ENCODE data around the gene RERE.

RERE gene

GRCh38 chr1:8627728-8628127 is 189.7 kb downstream of the RERE start:
- H3K27ac ChIP-seq (ENCODE audit: extremely low read depth, low read depth, low read length), result no peak overlapping the region
- TF ChIP-seq, protein P1, sequence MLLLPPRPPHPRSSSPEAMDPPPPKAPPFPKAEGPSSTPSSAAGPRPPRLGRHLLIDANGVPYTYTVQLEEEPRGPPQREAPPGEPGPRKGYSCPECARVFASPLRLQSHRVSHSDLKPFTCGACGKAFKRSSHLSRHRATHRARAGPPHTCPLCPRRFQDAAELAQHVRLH (tag by site-specific recombination; IDR thresholded peaks at IDR 0.05), result no peak
- TF ChIP-seq, protein P2, sequence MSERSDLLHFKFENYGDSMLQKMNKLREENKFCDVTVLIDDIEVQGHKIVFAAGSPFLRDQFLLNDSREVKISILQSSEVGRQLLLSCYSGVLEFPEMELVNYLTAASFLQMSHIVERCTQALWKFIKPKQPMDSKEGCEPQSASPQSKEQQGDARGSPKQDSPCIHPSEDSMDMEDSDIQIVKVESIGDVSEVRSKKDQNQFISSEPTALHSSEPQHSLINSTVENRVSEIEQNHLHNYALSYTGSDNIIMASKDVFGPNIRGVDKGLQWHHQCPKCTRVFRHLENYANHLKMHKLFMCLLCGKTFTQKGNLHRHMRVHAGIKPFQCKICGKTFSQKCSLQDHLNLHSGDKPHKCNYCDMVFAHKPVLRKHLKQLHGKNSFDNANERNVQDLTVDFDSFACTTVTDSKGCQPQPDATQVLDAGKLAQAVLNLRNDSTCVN (tag by site-specific recombination; optimal IDR thresholded peaks at IDR 0.05), result no peak
- TF ChIP-seq ZNF157 (tag by site-specific recombination; IDR thresholded peaks at IDR 0.05) (no peak), KLF16 (tag by site-specific recombination; IDR thresholded peaks at IDR 0.05) (no peak), SP2 (tag by site-specific recombination; IDR thresholded peaks at IDR 0.05) (no peak), ZNF138 (tag by site-specific recombination; IDR thresholded peaks at IDR 0.05; ENCODE audit: borderline replicate concordance) (no peak), ZNF660 (tag by site-specific recombination; IDR thresholded peaks at IDR 0.05) (no peak), ZBTB7A (tag by site-specific recombination; IDR thresholded peaks at IDR 0.05; ENCODE audit: low read depth) (no peak), TRIM28 (IDR thresholded peaks at IDR 0.05; ENCODE audit: borderline replicate concordance, low read length) (no peak), ZNF560 (tag by site-specific recombination; IDR thresholded peaks at IDR 0.05; ENCODE audit: borderline replicate concordance) (no peak), GLI4 (tag by site-specific recombination; IDR thresholded peaks at IDR 0.05) (no peak), ZNF133 (tag by site-specific recombination; IDR thresholded peaks at IDR 0.05) (no peak)
- TF ChIP-seq, protein P3, sequence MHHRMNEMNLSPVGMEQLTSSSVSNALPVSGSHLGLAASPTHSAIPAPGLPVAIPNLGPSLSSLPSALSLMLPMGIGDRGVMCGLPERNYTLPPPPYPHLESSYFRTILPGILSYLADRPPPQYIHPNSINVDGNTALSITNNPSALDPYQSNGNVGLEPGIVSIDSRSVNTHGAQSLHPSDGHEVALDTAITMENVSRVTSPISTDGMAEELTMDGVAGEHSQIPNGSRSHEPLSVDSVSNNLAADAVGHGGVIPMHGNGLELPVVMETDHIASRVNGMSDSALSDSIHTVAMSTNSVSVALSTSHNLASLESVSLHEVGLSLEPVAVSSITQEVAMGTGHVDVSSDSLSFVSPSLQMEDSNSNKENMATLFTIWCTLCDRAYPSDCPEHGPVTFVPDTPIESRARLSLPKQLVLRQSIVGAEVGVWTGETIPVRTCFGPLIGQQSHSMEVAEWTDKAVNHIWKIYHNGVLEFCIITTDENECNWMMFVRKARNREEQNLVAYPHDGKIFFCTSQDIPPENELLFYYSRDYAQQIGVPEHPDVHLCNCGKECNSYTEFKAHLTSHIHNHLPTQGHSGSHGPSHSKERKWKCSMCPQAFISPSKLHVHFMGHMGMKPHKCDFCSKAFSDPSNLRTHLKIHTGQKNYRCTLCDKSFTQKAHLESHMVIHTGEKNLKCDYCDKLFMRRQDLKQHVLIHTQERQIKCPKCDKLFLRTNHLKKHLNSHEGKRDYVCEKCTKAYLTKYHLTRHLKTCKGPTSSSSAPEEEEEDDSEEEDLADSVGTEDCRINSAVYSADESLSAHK (tag by site-specific recombination; IDR thresholded peaks at IDR 0.05), result no peak
- TF ChIP-seq, protein P4, sequence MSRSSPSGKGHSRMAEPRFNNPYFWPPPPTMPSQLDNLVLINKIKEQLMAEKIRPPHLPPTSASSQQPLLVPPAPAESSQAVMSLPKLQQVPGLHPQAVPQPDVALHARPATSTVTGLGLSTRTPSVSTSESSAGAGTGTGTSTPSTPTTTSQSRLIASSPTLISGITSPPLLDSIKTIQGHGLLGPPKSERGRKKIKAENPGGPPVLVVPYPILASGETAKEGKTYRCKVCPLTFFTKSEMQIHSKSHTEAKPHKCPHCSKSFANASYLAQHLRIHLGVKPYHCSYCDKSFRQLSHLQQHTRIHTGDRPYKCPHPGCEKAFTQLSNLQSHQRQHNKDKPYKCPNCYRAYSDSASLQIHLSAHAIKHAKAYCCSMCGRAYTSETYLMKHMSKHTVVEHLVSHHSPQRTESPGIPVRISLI (tag by site-specific recombination; IDR thresholded peaks at IDR 0.05), result no peak
- TF ChIP-seq, protein P5, sequence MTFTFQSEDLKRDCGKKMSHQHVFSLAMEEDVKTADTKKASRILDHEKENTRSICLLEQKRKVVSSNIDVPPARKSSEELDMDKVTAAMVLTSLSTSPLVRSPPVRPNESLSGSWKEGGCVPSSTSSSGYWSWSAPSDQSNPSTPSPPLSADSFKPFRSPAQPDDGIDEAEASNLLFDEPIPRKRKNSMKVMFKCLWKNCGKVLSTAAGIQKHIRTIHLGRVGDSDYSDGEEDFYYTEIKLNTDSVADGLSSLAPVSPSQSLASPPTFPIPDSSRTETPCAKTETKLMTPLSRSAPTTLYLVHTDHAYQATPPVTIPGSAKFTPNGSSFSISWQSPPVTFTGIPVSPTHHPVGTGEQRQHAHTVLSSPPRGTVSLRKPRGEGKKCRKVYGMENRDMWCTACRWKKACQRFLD (tag by site-specific recombination; IDR thresholded peaks at IDR 0.05), result no peak
- POLR2A ChIA-PET, result interaction anchor here (0.7 kb wide), 1 partner anchor 595 kb away, joined by 5 read pairs; no protein-coding TSS in a partner anchor

DNA sequence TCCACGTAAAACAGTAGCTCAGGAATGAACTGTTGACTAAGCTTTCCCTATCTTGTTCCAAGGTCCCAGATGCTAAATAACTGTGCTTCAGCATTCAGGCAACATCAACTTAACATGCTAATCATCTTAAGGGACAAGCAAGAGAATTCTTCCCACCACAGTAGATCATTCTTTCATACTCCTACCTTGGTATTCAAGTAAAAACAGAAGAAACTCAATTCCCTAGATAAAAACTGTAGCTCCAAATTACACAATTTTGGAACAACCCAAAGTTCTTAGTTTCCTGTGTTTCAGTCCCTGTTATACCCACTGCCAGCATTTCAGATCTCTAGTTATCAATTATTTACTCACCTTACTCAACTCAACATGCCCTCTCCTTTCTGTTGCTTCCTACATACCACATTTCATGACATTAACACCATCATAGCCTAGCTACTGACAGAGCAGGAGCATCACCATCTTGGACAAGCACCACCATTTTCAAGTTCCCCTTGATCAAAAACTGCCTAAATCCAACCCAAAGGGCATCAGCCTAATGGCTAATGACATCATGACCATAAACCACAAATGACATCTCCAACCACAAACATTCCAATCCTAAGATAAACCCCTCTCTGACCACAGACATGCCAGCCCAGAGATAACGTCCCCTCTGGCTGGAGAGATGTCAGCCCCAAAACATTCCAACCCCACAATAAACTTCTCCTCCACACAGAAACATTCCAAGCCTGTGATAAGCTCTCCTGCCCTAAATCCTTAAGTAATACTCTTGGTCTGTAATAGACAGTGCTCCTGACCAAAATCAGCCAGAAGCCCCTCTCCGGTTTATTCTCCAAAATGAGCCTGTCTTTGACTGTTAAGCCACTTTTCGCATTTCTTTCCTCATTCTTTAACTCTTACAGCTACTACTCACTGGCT is 191.2 kb downstream of the RERE start:
- no peaks in the 10 kb centered on the region for H3K9me3 ChIP-seq (ENCODE audit: control insufficient read depth, insufficient read depth, low read depth, low read length)
- no peak overlapping the region for H3K27ac ChIP-seq (ENCODE audit: extremely low read depth, low read depth, low read length)
- no peaks in the 10 kb centered on the region for H3K36me3 ChIP-seq (ENCODE audit: control insufficient read depth in 2 of 2, insufficient read depth in 1 of 2, low read length in 2 of 2)
- POLR2A ChIA-PET, result interaction anchor here (0.7 to 1.5 kb wide), 6 partner anchors 34 to 252 kb away, joined by 3 to 4 read pairs (median 3); partner anchors contain the start of gene ENO1
- no peak overlapping the region for H3K4me3 ChIP-seq (ENCODE audit: low read depth, low read length)
- peaks cover 14% of the 10 kb centered on the region for H3K4me1 ChIP-seq (ENCODE audit: control insufficient read depth, insufficient read depth, low read length)
- CTCF ChIA-PET, result interaction anchor here (0.5 to 1.2 kb wide), 5 partner anchors 10 to 243 kb away, joined by 3 to 4 read pairs (median 3); no protein-coding TSS in a partner anchor
- TF ChIP-seq ZNF555 (tag by site-specific recombination; conservative IDR thresholded peaks at IDR 0.05) (no peak), ZNF274 (IDR thresholded peaks at IDR 0.05; ENCODE audit: low read length) (no peak), ZNF274 (tag by site-specific recombination; IDR thresholded peaks at IDR 0.05; ENCODE audit: borderline replicate concordance) (no peak), PRDM10 (tag by site-specific recombination; IDR thresholded peaks at IDR 0.05) (peak; percentile 84), GFI1B (tag by site-specific recombination; IDR thresholded peaks at IDR 0.05) (peak; percentile 95), ZBTB20 (tag by site-specific recombination; IDR thresholded peaks at IDR 0.05) (no peak)
- TF ChIP-seq, protein P6, sequence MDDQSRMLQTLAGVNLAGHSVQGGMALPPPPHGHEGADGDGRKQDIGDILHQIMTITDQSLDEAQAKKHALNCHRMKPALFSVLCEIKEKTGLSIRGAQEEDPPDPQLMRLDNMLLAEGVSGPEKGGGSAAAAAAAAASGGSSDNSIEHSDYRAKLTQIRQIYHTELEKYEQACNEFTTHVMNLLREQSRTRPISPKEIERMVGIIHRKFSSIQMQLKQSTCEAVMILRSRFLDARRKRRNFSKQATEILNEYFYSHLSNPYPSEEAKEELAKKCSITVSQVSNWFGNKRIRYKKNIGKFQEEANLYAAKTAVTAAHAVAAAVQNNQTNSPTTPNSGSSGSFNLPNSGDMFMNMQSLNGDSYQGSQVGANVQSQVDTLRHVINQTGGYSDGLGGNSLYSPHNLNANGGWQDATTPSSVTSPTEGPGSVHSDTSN (CRISPR knock-in tag; IDR thresholded peaks at IDR 0.05), result no peak

More at GRCh38 chr1:8627728-8628127, 189.7 kb downstream of the RERE start:
- peaks cover 13% of the 10 kb centered on the region for H3K4me1 ChIP-seq (ENCODE audit: control insufficient read depth, insufficient read depth, low read length)
- H3K36me3 ChIP-seq (ENCODE audit: control insufficient read depth in 2 of 2, insufficient read depth in 1 of 2, low read length in 2 of 2), result no peaks in the 10 kb centered on the region
- no peaks in the 10 kb centered on the region for H3K9me3 ChIP-seq (ENCODE audit: control insufficient read depth, insufficient read depth, low read depth, low read length)
- CTCF ChIA-PET, result interaction anchor here (0.6 to 1.3 kb wide), 7 partner anchors 43 to 326 kb away, joined by 3 to 15 read pairs (median 4); no protein-coding TSS in a partner anchor
- no peak overlapping the region for H3K4me3 ChIP-seq (ENCODE audit: low read depth, low read length)

Data from HEK293 (cell line).